Upper lobe of left lung (tissue), 6 donors: ENCODE measurements around the gene ASPDH. TPM values are rescaled to one million over a fixed set of nuclear protein-coding genes. Genes with fewer than 3 reads are reported as not detected.
A peak's percentile ranks its signal among the peaks of the same experiment; 100 is the strongest.
"Not testable (repeated sequence)": the region's sequence is repeated elsewhere in the genome, so short reads cannot be mapped to it uniquely, and the experiment has no call there.

Experiments used
- ATAC-seq, 2 donors: fragments of 200-7000 bp; cut with Tn5 transposase; one replicate each; pipeline ENCODE4 v1.9.1; 2022; ENCODE audit warnings: mild to moderate bottlenecking in 2 of 2, moderate library complexity in 2 of 2; ENCODE audit not compliant: low FRiP score in 2 of 2
- DNase-seq, 2 donors: peaks; one replicate each; pipeline ENCODE4 v3.0.0-alpha.2; 2019 to 2020
- H3K27ac ChIP-seq, 4 donors: fragments of 200-600 bp; sonication (generic); one replicate each; pipeline ENCODE4 v1.5.1; 2016 to 2019
- H3K27me3 ChIP-seq, 4 donors: fragments of 200-600 bp; sonication (generic); one replicate each; pipeline ENCODE4 v1.5.1; 2017 to 2019
- H3K36me3 ChIP-seq, 4 donors: fragments of 200-600 bp; sonication (generic); one replicate each; pipeline ENCODE4 v1.5.1; 2016 to 2019
- H3K4me1 ChIP-seq, 4 donors: fragments of 200-600 bp; sonication (generic); one replicate each; pipeline ENCODE4 v1.5.1; 2018 to 2019
- H3K4me3 ChIP-seq, 4 donors: fragments of 200-600 bp; sonication (generic); one replicate each; pipeline ENCODE4 v1.5.1; 2017 to 2019; ENCODE audit warnings: mild to moderate bottlenecking in 2 of 4, moderate library complexity in 1 of 4
- H3K9me3 ChIP-seq, 4 donors: fragments of 200-600 bp; sonication (generic); one replicate each; pipeline ENCODE4 v1.5.1; 2018 to 2019
- CTCF ChIP-seq, 6 experiments: fragments of 450-650 bp in 4 of 6; fragments of 200-600 bp in 2 of 6; sonication (generic) in 2 of 6; IDR thresholded peaks; one replicate each; pipeline ENCODE4 v1.5.1; 2016 to 2019; ENCODE audit warnings: antibody characterized with exemption in 6 of 6
- EP300 ChIP-seq, 4 donors: sonication (generic); formaldehyde crosslinking; IDR thresholded peaks; one replicate each; pipeline ENCODE4 v1.5.1; 2017; ENCODE audit warnings: antibody characterized with exemption in 4 of 4, control low read depth in 2 of 4
- POLR2A ChIP-seq, 4 donors: fragments of 450-650 bp; IDR thresholded peaks; one replicate each; pipeline ENCODE4 v1.5.1; 2016 to 2017; ENCODE audit warnings: antibody characterized with exemption in 4 of 4, mild to moderate bottlenecking in 2 of 4
- POLR2AphosphoS5 ChIP-seq, 2 donors: sonication (generic); formaldehyde crosslinking; IDR thresholded peaks; one replicate each; pipeline ENCODE4 v1.5.1; 2017; ENCODE audit warnings: antibody characterized with exemption in 2 of 2
- WGBS, 2 donors: methylation state at CpG; one replicate each; pipeline ENCODE4 v1.1.5; 2017 to 2018; 5-methylcytosine and 5-hydroxymethylcytosine counted together
- total RNA-seq, 6 donors: library from RNA; depleted of rRNA in 4 of 6; stranded (reverse); fragments of >200 nt in 4 of 6; gene quantifications; one replicate each; pipeline versions ENCODE4 v1.1.0 to v1.2.1, GENCODE V29; 2016 to 2021
- donor health status: DM: no; HTN: no; CAD: no; lungs with moderate emphysema.
- donor health status: DM: no; HTN: yes; CAD: no; lungs with severe emphysema.

ASPDH gene
- total RNA-seq, 6 donors from 2014 or later: not detected

GRCh38 chr19:50476907-50477238 is 36.8 kb downstream of the ASPDH start:
- peaks cover 11 to 27% (median 15%) of the 10 kb centered on the region in 4 donors for H3K4me1 ChIP-seq
- ATAC-seq (no peak), DNase-seq (no peak)
- peak overlapping the region; percentile 85 to 100 (median 95) for H3K4me3 ChIP-seq
- TF ChIP-seq EP300 (IDR thresholded peaks at IDR 0.05) (no peak), CTCF (IDR thresholded peaks at IDR 0.05) (no peak), POLR2A (IDR thresholded peaks at IDR 0.05) (no peak), POLR2AphosphoS5 (IDR thresholded peaks at IDR 0.05) (no peak)
- H3K27ac ChIP-seq: peak overlapping the region; percentile 84 to 90 (median 85)
- H3K9me3 ChIP-seq: no peaks in the 10 kb centered on the region
- H3K36me3 ChIP-seq: peaks cover 16 to 40% (median 30%) of the 10 kb centered on the region in 4 donors
- H3K27me3 ChIP-seq: no peaks in the 10 kb centered on the region
- 21 to 24% methylated on average over 19 to 20 of the region's 20 CpGs for WGBS, 2 donors

- DNase-seq: peak; percentile 89 to 98
- peak; percentile 93 to 96 for ATAC-seq
- H3K4me1 ChIP-seq: peaks cover 11 to 27% (median 15%) of the 10 kb centered on the region in 4 donors
- TF ChIP-seq EP300 (IDR thresholded peaks at IDR 0.05) (peak in 1 of 4 donors; percentile 20), POLR2AphosphoS5 (IDR thresholded peaks at IDR 0.05) (peak; percentile 76 to 79), POLR2A (IDR thresholded peaks at IDR 0.05) (peak in 3 of 4 donors; percentile 29 to 85 (median 73)), CTCF (IDR thresholded peaks at IDR 0.05) (peak in 1 of 6 experiments; percentile 6)
- no peaks in the 10 kb centered on the region for H3K27me3 ChIP-seq
- no peaks in the 10 kb centered on the region for H3K9me3 ChIP-seq
- peaks cover 13 to 35% (median 25%) of the 10 kb centered on the region in 4 donors for H3K36me3 ChIP-seq
- peak within 1 kb of the TSS; percentile 85 to 100 (median 95) for H3K4me3 ChIP-seq
- H3K27ac ChIP-seq: peak within 1 kb of the TSS; percentile 84 to 90 (median 85)
- 4 to 6% methylated on average over 36 to 48 of the region's 58 CpGs for WGBS, 2 donors
Observed at GRCh38 chr19:50476224-50476906, 37.3 kb downstream of the ASPDH start, which contains the start of the genes EMC10 and GARIN5A. Gene EMC10, plus strand, starts transcription at chr19:50476507. Its CDS starts 38 bp downstream, at chr19:50476545. Gene GARIN5A, minus strand, starts transcription at chr19:50476848. Its CDS starts 460 bp downstream, at chr19:50476388.

GRCh38 chr19:50475736-50476223 is 37.9 kb downstream of the ASPDH start:
- DNase-seq (no peak), ATAC-seq (no peak)
- Histone ChIP-seq H3K4me3 (peak overlapping the region in 3 of 4 donors; percentile 94 to 100 (median 96)), H3K4me1 (peaks cover 11 to 27% (median 15%) of the 10 kb centered on the region in 4 donors), H3K36me3 (peaks cover 11 to 30% (median 19%) of the 10 kb centered on the region in 4 donors), H3K27me3 (no peaks in the 10 kb centered on the region), H3K27ac (peak overlapping the region in 3 of 4 donors; percentile 84 to 90 (median 86)), H3K9me3 (no peaks in the 10 kb centered on the region)
- TF ChIP-seq POLR2A (IDR thresholded peaks at IDR 0.05) (no peak), POLR2AphosphoS5 (IDR thresholded peaks at IDR 0.05) (no peak), CTCF (IDR thresholded peaks at IDR 0.05) (no peak), EP300 (IDR thresholded peaks at IDR 0.05) (no peak)
- WGBS, 2 donors: 79 to 83% methylated on average over 29 of the region's 29 CpGs

DNA sequence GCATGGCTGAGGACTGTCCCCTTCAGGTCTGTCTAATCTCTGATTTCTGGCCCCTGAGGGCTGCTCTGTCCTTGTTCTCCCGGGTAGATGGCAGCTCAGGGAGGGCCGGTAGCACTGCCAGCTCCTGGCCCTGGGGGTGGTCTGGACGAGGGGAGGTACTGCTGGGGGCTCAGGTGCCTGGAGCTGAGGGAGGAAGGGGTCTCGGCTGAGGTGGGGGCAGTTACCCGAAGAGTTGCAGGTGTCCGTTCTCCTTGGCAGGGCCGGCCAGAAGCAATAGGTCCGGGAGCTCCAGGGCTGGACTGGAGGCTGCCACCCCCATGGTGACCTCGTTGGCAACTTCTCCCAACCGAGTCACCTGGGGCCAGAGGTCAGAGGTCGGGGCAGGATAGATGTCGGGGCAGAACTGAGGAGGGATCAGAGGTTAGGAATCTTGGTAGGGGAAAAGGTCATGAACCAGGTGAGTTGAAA is 38.6 kb downstream of the ASPDH start:
- Histone ChIP-seq H3K27ac (no peak overlapping the region), H3K9me3 (no peaks in the 10 kb centered on the region), H3K27me3 (no peaks in the 10 kb centered on the region), H3K36me3 (peaks cover 7 to 23% (median 12%) of the 10 kb centered on the region in 4 donors), H3K4me3 (no peak overlapping the region), H3K4me1 (peaks cover 11 to 27% (median 15%) of the 10 kb centered on the region in 4 donors)
- WGBS, 2 donors: 83 to 87% methylated on average over 12 of the region's 12 CpGs
- DNase-seq (no peak), ATAC-seq (no peak)
- no peak for TF ChIP-seq POLR2A (IDR thresholded peaks at IDR 0.05)
- no peak for TF ChIP-seq CTCF (IDR thresholded peaks at IDR 0.05)
- no peak for TF ChIP-seq EP300 (IDR thresholded peaks at IDR 0.05)
- TF ChIP-seq POLR2AphosphoS5 (IDR thresholded peaks at IDR 0.05): no peak

- H3K4me1 ChIP-seq: peaks cover 11 to 19% (median 13%) of the 10 kb centered on the region in 4 donors
- H3K4me3 ChIP-seq, H3K27me3 ChIP-seq, H3K36me3 ChIP-seq, ATAC-seq, DNase-seq, H3K9me3 ChIP-seq, H3K27ac ChIP-seq: not testable (repeated sequence)
- WGBS, 2 donors: 73 to 78% methylated on average over 3 of the region's 3 CpGs
Observed at GRCh38 chr19:50473336-50473735, 40.4 kb downstream of the ASPDH start.
